ENCODE results near the gene MYO3B.
"Not testable (repeated sequence)": the region's sequence is repeated elsewhere in the genome, so short reads cannot be mapped to it uniquely, and the experiment has no call there.

MYO3B gene

GRCh38 chr2:170262806-170263205, 84.9 kb downstream of the MYO3B start:
- DNase-seq (ENCODE audit: low spot score), result no peak

- not testable (repeated sequence) for DNase-seq (ENCODE audit: low spot score)
These were observed 86.0 kb downstream of the MYO3B start for GRCh38 chr2:170263728-170264521.

- DNase-seq (ENCODE audit: low spot score), result no peak
These were observed 86.5 kb downstream of the MYO3B start for GRCh38 chr2:170264522-170264860.

- DNase-seq (ENCODE audit: low spot score), result no peak
These were observed 86.9 kb downstream of the MYO3B start for GRCh38 chr2:170264865-170265264.

- no peak for DNase-seq (ENCODE audit: low spot score)
These were observed 87.4 kb downstream of the MYO3B start for GRCh38 chr2:170265321-170265720.

GRCh38 chr2:170266358-170266757, 88.4 kb downstream of the MYO3B start:
- no peak for DNase-seq (ENCODE audit: low spot score)

- DNase-seq (ENCODE audit: low spot score), result no peak
These were observed 89.1 kb downstream of the MYO3B start for GRCh38 chr2:170267071-170267470.

GRCh38 chr2:170270278-170270864, 92.4 kb downstream of the MYO3B start:
- DNase-seq (ENCODE audit: low spot score), result no peak

- no peak for DNase-seq (ENCODE audit: low spot score)
These were observed 93.4 kb downstream of the MYO3B start for GRCh38 chr2:170271340-170271739.

GRCh38 chr2:170276056-170276455, 98.1 kb downstream of the MYO3B start:
- DNase-seq (ENCODE audit: low spot score), result no peak

GRCh38 chr2:170276925-170277629, 99.1 kb downstream of the MYO3B start:
- DNase-seq (ENCODE audit: low spot score), result no peak

GRCh38 chr2:170277951-170278350, 100.0 kb downstream of the MYO3B start:
- no peak for DNase-seq (ENCODE audit: low spot score)

GRCh38 chr2:170279615-170280014, 101.7 kb downstream of the MYO3B start:
- not testable (repeated sequence) for DNase-seq (ENCODE audit: low spot score)

- no peak for DNase-seq (ENCODE audit: low spot score)
These were observed 104.9 kb downstream of the MYO3B start for GRCh38 chr2:170282851-170283250.

- no peak for DNase-seq (ENCODE audit: low spot score)
These were observed 106.3 kb downstream of the MYO3B start for GRCh38 chr2:170284205-170284604.

- no peak for DNase-seq (ENCODE audit: low spot score)
These were observed 110.9 kb downstream of the MYO3B start for GRCh38 chr2:170288859-170289258.

- no peak for DNase-seq (ENCODE audit: low spot score)
These were observed 113.5 kb downstream of the MYO3B start for GRCh38 chr2:170291474-170291873.

GRCh38 chr2:170292415-170292814, 114.5 kb downstream of the MYO3B start:
- no peak for DNase-seq (ENCODE audit: low spot score)

GRCh38 chr2:170297496-170297895, 119.5 kb downstream of the MYO3B start:
- DNase-seq (ENCODE audit: low spot score), result no peak

- no peak for DNase-seq (ENCODE audit: low spot score)
These were observed 120.2 kb downstream of the MYO3B start for GRCh38 chr2:170298115-170298514.

GRCh38 chr2:170298861-170299429, 121.0 kb downstream of the MYO3B start:
- DNase-seq (ENCODE audit: low spot score), result no peak

- no peak for DNase-seq (ENCODE audit: low spot score)
These were observed 123.0 kb downstream of the MYO3B start for GRCh38 chr2:170300993-170301392.

GRCh38 chr2:170301626-170302025, 123.7 kb downstream of the MYO3B start:
- peak; percentile 55 for DNase-seq (ENCODE audit: low spot score)

All from cerebellar cortex (tissue), 1 donor.